ENCODE results near the gene SORL1. TPM values are rescaled to one million over a fixed set of nuclear protein-coding genes. Genes with fewer than 3 reads are reported as not detected.

SORL1 gene
- total and polyA plus RNA-seq, 7 donors, result 3.2 to 19.8 (median 12.2) TPM

GRCh38 chr11:121443688-121444275 lies 8.3 kb upstream of the SORL1 start:
- no peaks in the 10 kb centered on the region for H3K27me3 ChIP-seq
- 97 to 99% methylated on average over 4 of the region's 4 CpGs for WGBS, 2 donors
- H3K4me3 ChIP-seq, result no peak overlapping the region
- no peak overlapping the region for H3K27ac ChIP-seq
- TF ChIP-seq POLR2A (IDR thresholded peaks at IDR 0.05), result no peak
- TF ChIP-seq POLR2AphosphoS5 (IDR thresholded peaks at IDR 0.05), result no peak
- no peak for TF ChIP-seq CTCF (IDR thresholded peaks at IDR 0.05)
- TF ChIP-seq EP300 (IDR thresholded peaks at IDR 0.05), result no peak
- no peak for DNase-seq
- no peaks in the 10 kb centered on the region for H3K9me3 ChIP-seq
- no peaks in the 10 kb centered on the region for H3K36me3 ChIP-seq
- no peaks in the 10 kb centered on the region for H3K4me1 ChIP-seq
- intact Hi-C loops (cut with DNase I), result no loop called here

GRCh38 chr11:121444526-121444925 lies 7.6 kb upstream of the SORL1 start:
- no peaks in the 10 kb centered on the region for H3K9me3 ChIP-seq
- H3K27ac ChIP-seq, result no peak overlapping the region
- no peak overlapping the region for H3K4me3 ChIP-seq
- intact Hi-C loops (cut with DNase I), result no loop called here
- no peak for DNase-seq
- H3K4me1 ChIP-seq, result no peaks in the 10 kb centered on the region
- no peaks in the 10 kb centered on the region for H3K27me3 ChIP-seq
- no peaks in the 10 kb centered on the region for H3K36me3 ChIP-seq
- TF ChIP-seq CTCF (IDR thresholded peaks at IDR 0.05), result no peak
- 90 to 94% methylated on average over 3 of the region's 3 CpGs for WGBS, 2 donors

DNA sequence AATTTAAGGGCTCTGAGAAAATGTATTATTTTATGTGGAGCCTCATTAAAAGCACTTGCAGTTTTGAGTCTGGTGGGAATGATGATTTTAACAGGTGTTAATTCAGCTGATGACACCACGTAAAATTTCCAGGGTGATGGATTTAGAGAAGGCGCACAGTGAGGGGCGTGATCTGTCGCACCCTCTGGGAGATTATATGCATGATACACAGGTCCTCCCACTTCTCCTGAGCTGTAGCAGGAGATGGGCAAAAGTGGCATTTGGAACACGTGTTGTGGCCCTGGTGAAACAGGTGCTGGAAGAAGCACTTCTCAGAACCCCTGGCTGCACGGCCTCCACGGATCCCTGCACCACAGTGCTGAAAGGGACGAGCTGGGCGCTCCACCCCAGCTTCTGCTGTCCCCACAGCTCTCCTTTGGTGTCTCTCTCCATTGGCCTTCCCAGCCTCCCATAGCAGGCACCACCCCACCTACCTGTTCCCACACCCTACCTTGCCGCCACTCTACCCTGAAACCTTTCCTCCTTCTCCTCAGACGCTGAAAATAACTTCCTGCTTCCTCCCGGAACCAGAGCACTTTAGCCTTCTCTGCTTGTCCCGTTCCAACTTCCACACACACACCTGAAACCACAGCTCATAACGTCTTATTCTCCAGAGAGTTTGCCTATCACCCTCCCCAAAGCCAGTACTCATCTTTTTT lies 6.9 kb upstream of the SORL1 start:
- no peak overlapping the region for H3K27ac ChIP-seq
- H3K4me3 ChIP-seq, result no peak overlapping the region
- no peaks in the 10 kb centered on the region for H3K9me3 ChIP-seq
- TF ChIP-seq EP300 (IDR thresholded peaks at IDR 0.05), result no peak
- no peak for TF ChIP-seq POLR2AphosphoS5 (IDR thresholded peaks at IDR 0.05)
- TF ChIP-seq CTCF (IDR thresholded peaks at IDR 0.05), result no peak
- TF ChIP-seq POLR2A (IDR thresholded peaks at IDR 0.05), result no peak
- H3K4me1 ChIP-seq, result no peaks in the 10 kb centered on the region
- H3K36me3 ChIP-seq, result no peaks in the 10 kb centered on the region
- no peak for DNase-seq
- intact Hi-C loops (cut with DNase I), result no loop called here
- WGBS, 2 donors, result 65 to 67% methylated on average over 14 of the region's 14 CpGs
- H3K27me3 ChIP-seq, result no peaks in the 10 kb centered on the region

DNA sequence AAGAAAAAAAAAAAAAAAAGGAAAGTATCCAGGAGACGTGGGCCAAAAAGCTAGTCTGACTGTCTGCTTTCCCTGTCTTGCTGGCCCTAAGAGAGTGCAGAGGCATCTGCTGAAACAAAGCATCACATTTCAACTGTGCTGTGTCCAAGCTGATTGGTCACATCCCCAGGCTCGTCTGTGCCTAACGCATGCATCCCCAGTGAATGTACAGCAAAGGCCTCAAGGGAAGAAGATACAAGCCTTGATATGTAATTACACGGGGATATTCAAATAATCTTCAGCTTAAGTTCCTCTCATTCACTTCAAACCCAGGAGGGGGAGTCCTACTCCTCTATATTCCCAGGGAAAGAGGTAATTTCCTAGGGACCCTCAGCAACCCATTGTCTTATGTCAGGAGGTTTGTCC lies 5.4 kb upstream of the SORL1 start:
- Histone ChIP-seq H3K9me3 (no peaks in the 10 kb centered on the region), H3K36me3 (no peaks in the 10 kb centered on the region), H3K4me3 (no peak overlapping the region), H3K27me3 (no peaks in the 10 kb centered on the region), H3K4me1 (peaks cover 0 to 7% (median 2%) of the 10 kb centered on the region in 4 donors), H3K27ac (no peak overlapping the region)
- intact Hi-C loops (cut with DNase I), result no loop called here
- DNase-seq, result no peak
- whole genome bisulfite sequencing, 2 donors, result 60 to 79% methylated on average over 4 of the region's 4 CpGs
- TF ChIP-seq POLR2AphosphoS5 (IDR thresholded peaks at IDR 0.05), result no peak
- TF ChIP-seq EP300 (IDR thresholded peaks at IDR 0.05), result no peak
- TF ChIP-seq POLR2A (IDR thresholded peaks at IDR 0.05), result no peak
- no peak for TF ChIP-seq CTCF (IDR thresholded peaks at IDR 0.05)

GRCh38 chr11:121448011-121448410 lies 4.1 kb upstream of the SORL1 start:
- TF ChIP-seq POLR2AphosphoS5 (IDR thresholded peaks at IDR 0.05) (no peak), EP300 (IDR thresholded peaks at IDR 0.05) (no peak), POLR2A (IDR thresholded peaks at IDR 0.05) (no peak), CTCF (IDR thresholded peaks at IDR 0.05) (no peak)
- intact Hi-C loops (cut with DNase I), result no loop called here

More at GRCh38 chr11:121448011-121448410, 4.1 kb upstream of the SORL1 start:
- DNase-seq, result no peak
- no peak overlapping the region for H3K4me3 ChIP-seq
- WGBS, 2 donors, result 92 to 95% methylated on average over 4 of the region's 4 CpGs
- no peaks in the 10 kb centered on the region for H3K9me3 ChIP-seq
- H3K27ac ChIP-seq, result no peak overlapping the region
- H3K4me1 ChIP-seq, result peaks cover 0 to 13% (median 6%) of the 10 kb centered on the region in 4 donors
- no peaks in the 10 kb centered on the region for H3K36me3 ChIP-seq
- no peaks in the 10 kb centered on the region for H3K27me3 ChIP-seq
